HG03159 (cell line): ENCODE measurements around the gene CRTAC1.
"Not testable (repeated sequence)": the region's sequence is repeated elsewhere in the genome, so short reads cannot be mapped to it uniquely, and the experiment has no call there.

ENCODE experiments used
- ATAC-seq: cut with Tn5 transposase; IDR thresholded peaks from one replicate; pipeline ENCODE4 v1.9.1; 2021; ENCODE audit warnings: mild to moderate bottlenecking, moderate library complexity; ENCODE audit not compliant: unreplicated experiment

Gene CRTAC1

GRCh38 chr10:97849687-97850402 is 180.6 kb downstream of the CRTAC1 start, which contains the start of gene GOLGA7B:
TSS of gene GOLGA7B (plus strand) at chr10:97849843. CDS start at chr10:97850304, 461 bp downstream.
- peak; percentile 57 for ATAC-seq

DNA sequence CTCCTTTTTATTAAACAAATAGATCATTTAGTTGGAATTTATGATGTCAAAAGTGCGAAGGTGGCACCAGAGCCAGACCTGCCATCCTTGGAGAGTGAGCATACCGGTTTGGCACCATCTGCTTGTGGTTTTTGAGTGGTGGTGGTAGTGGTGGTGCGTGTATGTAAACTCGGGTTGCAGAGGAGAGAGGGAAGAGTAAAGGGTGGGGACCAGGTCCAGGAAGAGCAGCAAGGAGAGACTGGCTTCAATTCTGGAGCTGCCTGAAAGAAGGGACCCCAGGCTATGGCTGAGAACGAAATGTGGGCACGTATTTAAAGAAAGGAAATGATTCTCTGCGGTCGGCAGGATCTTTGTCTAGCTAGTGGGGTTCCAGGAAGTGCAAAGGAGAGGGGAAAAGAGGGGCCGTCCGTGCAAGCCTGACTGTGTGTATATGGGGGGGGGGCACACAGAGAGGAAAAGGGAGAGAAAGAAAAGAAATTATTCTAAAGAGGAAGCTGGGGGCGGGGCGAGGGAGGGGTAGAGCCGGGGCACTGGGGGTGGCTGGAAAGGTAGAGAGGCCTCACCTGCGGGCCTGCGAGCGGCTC is 181.2 kb downstream of the CRTAC1 start:
- ATAC-seq, result peak; percentile 20

DNA sequence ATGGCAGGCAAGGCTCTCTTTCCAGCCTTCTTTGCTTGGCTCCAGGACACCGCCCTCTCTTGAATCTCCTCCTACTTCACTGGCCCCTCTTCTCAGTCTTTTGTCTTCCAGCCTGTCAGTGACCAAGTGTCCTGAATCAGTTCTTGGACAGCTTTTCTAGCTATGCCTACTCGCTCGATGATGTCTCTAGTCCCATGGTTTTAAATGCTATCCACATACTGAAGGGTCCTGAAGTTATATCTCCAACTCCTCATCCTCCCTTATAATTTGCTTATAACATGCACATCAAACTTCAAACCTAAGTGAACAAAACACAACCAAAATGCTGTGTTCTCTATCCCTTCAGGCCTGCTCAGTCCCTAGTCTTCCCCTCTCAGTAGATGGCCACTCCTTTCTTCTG is 185.7 kb downstream of the CRTAC1 start:
- no peak for ATAC-seq

GRCh38 chr10:97843972-97844371 is 186.4 kb downstream of the CRTAC1 start:
- not testable (repeated sequence) for ATAC-seq

DNA sequence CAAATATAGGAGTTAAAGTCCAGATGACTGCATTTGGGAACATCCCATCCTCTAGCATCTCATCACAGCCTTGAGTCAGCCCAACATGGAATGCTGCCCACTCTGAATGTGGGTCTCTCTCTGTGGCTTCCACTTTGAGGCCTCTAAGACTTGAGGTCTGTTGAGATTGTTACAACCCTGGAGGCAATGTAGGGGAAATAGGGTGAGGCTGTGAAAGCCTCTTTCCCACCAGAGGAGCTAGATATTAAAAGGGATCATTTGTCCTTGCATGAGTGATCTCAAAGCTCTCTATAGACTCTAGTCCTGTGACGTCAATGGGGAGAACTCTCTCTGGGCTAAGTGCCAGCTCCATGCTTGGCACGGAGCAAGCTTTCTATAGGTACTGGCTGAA is 187.1 kb downstream of the CRTAC1 start:
- no peak for ATAC-seq

DNA sequence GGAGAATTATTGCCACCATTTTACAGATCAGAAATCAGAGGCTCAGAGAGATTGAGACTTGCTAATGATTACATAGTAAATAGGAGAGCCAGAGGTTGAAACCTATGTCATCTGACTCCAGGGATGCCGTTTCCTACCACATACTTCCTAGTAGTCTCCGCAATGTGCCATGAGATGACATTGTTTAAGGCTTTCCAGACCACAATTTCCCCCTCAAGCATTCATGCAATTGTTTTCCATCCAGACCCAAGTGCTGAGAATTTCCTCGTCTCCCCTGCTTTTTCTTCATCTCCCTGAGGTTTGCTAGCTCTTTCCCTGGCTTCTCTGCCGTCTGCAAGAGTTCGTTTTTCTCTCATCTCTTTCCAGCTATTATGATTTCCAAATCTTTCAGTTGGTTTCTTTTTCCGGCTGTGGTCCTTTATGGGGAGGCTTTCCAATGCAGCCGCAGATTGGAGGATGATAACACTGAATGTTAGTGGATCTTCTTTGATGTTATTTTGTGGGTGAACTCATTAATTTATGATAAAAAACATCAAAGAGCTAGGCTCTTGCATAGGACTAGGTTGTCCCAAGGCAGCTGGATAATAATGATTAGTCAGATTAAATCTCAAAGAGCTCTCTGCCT is 187.7 kb downstream of the CRTAC1 start:
- no peak for ATAC-seq

GRCh38 chr10:97842114-97842513 is 188.3 kb downstream of the CRTAC1 start:
- not testable (repeated sequence) for ATAC-seq

- not testable (repeated sequence) for ATAC-seq
Observed at GRCh38 chr10:97841166-97841565, 189.3 kb downstream of the CRTAC1 start.

DNA sequence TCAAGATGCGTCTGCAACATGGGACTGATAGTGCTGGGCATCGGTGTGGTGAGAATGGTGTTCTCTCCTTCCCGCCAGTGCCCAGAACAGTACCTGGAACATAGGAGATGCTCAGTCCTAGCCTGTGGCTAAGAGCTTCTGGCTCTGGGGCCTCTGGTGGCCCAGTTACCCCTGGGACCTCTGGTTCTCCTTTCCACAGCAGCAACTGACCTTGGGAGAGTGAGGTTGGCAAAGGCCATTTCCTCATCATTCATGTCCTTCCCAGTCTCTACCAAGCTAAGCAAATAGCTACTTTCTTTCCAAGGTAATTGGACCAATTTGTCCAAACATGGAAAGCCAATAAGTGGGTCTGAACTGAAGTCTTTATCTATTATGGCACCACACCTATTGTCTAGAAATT is 192.3 kb downstream of the CRTAC1 start:
- no peak for ATAC-seq

- ATAC-seq, result no peak
Observed at GRCh38 chr10:97836446-97836845, 194.0 kb downstream of the CRTAC1 start.

DNA sequence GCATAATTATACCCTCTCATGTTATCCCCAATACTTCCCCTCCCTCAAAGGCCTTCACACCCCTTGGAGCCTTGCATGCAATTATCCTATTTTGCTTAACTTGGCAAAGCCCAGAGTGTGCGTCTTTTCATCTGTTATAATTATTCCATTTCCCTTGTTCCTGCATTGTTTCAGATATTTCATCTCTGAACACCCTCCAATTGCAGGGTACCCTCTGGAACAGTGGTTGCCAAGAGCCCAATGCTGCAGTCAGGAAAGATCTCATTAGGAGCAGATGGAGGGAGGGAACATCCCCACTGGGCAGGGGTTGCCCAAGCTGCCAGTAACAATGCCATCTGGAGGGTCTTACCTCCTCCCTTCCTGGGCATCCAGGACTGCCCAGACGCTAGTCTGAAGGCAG is 199.2 kb downstream of the CRTAC1 start:
- no peak for ATAC-seq

DNA sequence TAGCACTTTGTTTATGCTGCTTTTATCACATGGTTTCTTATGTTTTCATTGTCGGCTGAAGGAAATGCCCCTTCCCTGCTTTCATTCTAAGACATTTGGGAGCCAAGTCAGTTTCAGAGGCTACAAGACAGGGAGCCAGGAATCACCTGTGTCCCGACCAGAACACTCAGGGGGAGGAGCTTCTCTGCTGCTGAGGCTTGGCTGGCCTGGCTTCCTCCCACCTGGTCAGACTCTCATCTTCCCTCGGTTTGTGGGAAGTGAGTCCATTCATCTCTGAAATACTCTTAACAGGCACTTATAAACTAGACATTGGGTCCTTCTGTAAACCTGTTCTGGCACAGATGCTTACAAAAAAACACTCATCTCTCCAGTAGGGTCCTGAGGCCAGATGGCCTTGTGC is 200.4 kb downstream of the CRTAC1 start:
- ATAC-seq, result no peak

DNA sequence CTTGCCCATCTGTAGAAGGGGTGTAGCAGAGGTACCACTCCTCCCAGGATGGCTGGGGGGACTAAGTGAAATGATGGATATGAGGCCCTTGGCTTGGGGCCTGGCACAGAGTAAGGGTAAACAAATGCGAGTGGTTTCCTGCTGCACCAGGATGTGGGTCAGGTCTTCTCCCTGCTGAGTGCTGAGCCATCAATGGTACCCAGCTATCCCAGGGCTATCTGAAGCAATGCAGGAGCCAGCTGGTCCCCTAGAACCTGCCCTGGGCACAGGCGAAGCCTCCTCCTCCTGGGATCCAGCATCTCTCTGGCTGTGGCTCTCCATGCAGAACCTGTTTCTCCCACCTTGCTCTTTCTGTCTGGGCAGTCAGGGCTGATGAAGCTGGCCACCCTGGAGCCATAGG is 201.7 kb downstream of the CRTAC1 start:
- no peak for ATAC-seq

- no peak for ATAC-seq
Observed at GRCh38 chr10:97827702-97828291, 202.6 kb downstream of the CRTAC1 start.

- ATAC-seq, result no peak
Observed at GRCh38 chr10:97826892-97827291, 203.5 kb downstream of the CRTAC1 start.

DNA sequence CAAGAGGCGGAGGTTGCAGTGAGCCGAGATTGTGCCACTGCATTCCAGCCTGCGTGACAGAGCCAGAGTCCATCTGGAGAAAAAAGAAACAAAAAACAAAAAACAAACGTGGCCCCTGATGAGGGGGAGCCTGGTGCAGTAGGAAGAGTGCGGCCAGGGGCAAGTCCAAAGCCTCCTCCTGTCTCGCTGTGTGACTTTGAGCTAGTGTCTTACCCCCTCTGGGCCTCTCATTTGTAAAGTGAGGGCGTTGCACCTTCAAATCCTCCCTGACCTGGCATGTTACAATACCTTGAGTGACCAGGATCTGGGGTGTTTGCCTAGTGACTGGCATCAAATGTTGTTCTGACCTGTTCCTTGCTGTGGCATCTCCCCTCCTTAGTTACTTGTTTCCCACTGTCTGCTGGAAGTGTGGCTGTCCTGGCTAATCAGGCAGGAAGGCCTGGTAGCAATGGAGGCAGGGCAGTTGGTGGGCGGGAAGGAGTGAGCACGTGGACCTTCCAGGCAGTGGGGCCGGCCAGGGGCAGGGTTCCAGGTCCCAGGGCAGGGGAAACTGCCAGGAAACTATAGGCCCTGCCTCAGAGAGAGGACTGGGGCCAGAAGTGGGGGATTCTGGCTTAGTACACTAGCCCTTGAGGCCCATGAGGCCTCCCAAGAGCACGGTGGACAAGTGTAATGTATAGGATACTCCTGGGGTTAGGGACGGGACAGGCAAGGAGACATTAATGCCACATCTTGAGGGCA is 205.2 kb downstream of the CRTAC1 start:
- ATAC-seq, result no peak

DNA sequence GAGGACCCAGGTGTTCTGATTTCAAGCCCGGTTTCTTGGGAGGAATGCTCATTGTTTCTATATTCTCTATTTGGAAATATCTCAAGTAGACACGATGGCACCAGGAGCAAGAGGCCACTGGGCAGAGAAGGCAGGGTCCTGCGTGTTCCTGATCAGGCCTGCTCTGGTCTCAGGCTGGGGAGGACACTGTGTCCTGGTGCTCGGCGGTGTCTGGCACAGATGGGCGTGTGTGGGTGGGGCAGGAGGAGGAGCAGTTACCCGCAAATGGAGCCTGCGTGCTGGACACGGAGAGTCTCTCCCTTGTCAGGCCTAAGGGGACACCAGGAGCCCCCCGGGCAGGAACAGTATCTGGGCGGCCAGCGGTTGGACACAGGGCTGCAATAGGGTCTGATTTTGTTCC is 206.7 kb downstream of the CRTAC1 start:
- ATAC-seq, result no peak

DNA sequence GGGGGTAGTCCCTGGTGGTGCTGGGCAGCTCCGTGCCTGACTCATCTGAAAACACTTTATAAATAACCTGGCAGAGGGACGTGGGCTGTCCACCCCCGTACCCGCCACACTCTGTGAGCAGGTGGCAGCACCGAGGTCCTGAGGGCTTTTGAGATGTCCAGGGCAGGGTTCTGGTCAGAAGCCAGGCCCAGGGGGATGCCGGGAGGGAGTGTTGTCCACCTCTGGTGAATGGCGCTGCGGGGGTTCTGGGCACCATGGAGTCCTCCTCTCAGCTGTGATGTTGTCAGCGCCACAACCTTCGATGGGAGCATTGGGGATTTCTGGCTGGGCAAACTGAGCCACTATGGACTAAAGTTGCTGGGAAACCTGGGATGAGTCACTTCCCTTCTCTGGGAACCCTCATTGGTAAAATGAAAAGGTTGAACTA is 208.1 kb downstream of the CRTAC1 start:
- no peak for ATAC-seq

DNA sequence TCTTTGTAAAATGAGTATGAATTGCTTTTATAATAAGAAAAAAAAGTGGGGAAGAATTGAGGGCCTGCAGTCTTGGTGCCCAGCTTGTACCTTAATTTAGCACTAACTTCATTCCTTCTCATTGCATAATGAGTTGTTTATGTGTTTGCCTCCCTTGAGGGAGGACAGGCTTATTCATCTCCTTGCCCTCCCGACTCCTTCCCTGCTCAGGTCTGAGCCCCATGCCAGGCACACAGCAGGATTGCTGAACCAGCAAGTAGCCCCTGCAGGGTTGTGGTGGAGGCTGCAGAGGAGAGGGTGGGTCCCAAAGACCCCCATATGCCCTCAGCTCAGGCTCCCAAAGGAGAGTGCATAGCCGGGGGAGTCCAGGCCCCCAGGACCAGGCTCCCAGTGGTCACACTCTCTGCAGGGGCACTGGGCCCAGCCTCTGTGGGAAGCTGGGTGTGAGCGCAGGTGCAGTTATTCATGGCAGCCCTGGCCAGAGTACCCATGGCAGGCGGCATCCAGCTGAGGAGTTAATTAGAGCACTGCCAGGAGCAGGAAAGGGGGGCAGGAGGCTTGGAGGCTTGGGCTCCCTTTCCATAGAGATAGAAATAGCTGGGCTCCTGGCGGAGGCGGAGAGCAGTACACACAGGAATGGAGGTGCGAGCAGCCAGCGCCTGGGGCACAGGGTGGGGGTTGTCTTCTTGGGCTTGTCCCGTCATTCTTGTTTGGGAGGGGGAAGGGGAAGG is 208.9 kb downstream of the CRTAC1 start:
- ATAC-seq, result no peak

DNA sequence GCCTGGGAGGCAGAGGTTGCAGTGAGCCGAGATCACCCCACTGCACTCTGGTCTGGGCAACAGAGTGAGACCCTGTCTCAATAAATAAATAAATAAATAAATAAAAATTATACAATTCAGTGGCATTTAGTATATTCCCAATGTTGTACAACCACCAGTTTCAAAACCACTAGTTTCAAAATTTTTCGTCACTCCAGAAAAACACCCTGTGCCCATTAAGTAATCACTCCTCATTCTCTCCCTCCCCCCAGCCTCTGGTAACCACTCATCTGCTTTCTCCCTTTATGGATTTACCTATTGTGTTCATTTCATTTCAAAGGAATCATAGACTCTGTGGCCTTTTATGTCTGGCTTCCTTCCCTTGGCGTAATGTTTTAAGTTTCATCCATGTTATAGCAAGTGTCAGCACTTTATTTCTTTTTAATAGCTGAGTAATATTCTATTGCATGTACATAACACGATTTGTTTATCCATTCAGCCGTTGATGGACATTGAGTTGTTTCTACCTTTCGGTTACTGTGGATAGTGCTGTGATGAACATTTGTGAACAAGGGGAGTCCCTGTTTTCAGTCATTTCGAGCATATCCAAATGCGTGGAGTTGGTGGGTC is 210.2 kb downstream of the CRTAC1 start:
- no peak for ATAC-seq
